GM18508 (cell line): Measurements from ENCODE around the gene KRTAP16-1.
"Not testable (repeated sequence)": the region's sequence is repeated elsewhere in the genome, so short reads cannot be mapped to it uniquely, and the experiment has no call there.

ENCODE experiments used
- ATAC-seq: cut with Tn5 transposase; IDR thresholded peaks from one replicate; pipeline ENCODE4 v1.9.1; 2021; ENCODE audit warnings: moderate number of reproducible peaks; ENCODE audit not compliant: insufficient read depth, unreplicated experiment

The KRTAP16-1 gene

DNA sequence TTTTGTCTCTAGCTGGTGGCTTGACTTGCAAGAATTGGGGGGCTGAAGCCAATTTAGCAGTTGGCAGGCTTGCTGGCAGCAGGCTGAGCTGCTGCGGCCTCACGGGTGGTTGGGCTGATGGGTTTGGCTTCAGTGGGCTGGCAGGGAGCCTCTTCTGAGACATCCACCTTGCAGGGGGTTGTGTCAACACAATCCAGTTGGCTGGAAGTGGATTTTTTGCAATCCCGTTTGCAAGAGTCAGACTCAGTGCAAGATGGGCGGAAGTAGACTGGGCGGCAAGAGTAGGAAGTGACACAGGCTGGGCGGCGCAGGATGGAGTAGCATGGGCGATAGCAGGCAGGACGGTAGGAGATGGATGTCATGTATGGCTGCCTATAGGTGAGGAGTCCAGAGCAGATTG lies 1.5 kb downstream of the KRTAP16-1 start:
- no peak for ATAC-seq

DNA sequence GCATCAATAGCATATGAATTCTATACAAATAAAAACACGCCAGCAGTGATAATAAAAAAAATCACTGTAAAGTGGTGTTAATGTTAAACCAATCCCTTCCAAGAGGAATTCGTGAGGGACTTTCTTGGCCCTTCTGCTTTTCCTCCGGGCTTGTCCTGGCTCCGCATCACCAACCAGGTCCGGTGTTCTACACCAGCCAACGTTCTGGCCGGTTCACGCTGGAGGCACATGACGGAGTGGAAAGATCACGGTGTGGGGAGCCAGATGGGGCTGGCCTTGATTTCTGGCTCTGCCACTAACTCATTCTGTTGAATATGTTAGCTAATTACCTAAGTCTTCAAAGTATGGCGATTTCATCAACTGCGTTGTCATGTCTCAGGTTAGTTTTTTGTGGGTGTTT lies 5.0 kb downstream of the KRTAP16-1 start:
- no peak for ATAC-seq

GRCh38 chr17:41302981-41303380 lies 6.1 kb downstream of the KRTAP16-1 start:
- no peak for ATAC-seq

DNA sequence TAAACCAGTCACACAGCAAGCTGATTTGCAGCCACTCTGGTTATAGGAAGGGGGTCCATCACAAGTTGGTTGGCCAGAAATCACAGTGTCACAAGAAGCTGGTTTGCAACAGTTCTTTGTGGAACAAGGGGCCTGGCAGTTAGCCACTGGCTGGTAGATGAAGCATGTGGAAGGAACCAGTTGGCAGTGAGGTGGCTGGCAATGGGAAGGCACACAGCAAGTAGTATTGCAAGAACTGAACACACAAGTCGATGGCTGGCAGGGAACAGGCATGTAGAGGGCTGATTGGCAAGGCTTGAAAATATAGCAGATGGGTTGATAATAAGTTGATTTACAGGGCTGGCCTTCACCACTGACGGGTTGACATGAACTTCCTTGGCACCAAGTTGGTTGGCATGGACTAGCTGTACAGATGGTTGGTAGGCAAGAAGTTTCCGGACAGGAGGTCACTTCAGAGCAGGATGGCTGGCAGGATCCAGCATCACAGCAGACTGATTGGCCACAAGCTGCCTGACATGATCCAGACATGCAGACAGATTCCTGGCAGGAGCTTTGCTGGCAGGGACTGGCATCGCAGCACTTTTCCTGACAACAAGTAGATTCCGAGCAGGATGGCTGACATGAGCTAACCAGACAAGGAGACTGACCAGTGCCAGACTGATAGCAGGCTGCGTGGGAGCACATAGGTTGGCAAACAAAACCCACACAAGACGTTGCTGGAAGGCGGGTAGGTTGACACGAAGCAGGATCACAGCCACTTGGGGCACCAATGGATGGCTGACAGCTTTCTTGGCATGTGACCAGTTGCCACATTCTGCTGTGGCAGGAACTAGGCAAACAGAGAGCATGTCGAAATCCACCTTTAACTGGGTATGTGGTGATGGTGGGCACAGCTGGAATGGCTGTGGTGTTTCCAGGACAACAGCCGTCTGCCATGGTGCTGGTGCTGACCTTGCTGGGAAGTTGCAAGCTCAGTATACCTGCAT lies 6.9 kb downstream of the KRTAP16-1 start, which contains the start of gene KRTAP29-1:
TSS of gene KRTAP29-1 (minus strand) at position 936 of the 986 bp plus-strand sequence. CDS start at position 936, 0 bp downstream.
- no peak for ATAC-seq

DNA sequence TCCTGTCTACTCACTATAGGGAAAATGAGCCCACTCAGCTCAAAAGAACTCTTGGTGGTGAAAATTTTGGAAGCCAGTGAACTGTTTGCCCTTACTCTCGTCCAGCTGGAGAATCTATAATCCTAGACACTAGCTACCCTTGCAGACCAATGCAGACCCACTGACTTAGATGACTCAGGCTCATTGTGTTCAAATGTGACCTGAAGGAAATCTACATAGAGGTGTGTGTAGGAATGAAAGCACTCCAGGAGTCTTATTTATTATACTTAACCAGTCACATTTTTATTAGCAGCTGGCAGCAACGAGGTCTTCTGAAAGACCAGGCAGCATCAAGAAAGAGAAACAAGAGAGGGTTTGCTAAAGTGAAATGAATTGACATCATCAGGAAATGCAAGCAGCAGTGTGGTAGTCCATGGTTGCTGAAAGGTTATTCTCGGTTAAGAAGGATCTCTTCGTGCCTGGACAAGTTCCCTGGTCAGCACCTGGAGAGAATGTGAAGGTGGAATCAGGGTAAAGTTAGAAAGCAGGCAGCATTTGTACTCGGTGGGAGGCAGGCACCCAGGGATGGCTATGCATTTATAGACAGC lies 7.8 kb downstream of the KRTAP16-1 start:
- ATAC-seq = no peak

GRCh38 chr17:41298458-41299135 lies 10.5 kb downstream of the KRTAP16-1 start:
- ATAC-seq = no peak

GRCh38 chr17:41296846-41297245 lies 12.3 kb downstream of the KRTAP16-1 start:
- ATAC-seq = no peak

GRCh38 chr17:41294016-41294415 lies 15.1 kb downstream of the KRTAP16-1 start:
- no peak for ATAC-seq

GRCh38 chr17:41287050-41287449 lies 22.1 kb downstream of the KRTAP16-1 start:
- no peak for ATAC-seq

- no peak for ATAC-seq
Observed at GRCh38 chr17:41284546-41284945, 24.6 kb downstream of the KRTAP16-1 start.

DNA sequence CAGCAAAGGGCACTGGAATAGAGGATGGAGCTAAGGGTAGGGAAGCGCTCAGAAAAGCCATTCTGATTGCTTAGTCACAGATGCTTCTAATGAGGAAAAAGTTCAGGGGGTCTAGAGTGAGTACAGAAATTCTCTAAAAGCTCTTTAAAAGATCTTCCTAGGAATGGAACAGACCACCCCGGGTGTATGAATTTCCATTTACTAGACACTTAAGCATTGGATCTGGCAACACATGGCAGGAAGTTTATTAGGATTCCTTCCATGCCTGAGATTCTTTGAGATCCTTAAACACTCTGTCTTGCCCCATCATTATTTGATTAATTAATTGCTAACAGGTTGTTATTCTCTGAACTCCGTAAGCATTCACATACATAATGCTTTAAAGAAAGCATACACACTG lies 25.1 kb downstream of the KRTAP16-1 start:
- ATAC-seq = no peak

DNA sequence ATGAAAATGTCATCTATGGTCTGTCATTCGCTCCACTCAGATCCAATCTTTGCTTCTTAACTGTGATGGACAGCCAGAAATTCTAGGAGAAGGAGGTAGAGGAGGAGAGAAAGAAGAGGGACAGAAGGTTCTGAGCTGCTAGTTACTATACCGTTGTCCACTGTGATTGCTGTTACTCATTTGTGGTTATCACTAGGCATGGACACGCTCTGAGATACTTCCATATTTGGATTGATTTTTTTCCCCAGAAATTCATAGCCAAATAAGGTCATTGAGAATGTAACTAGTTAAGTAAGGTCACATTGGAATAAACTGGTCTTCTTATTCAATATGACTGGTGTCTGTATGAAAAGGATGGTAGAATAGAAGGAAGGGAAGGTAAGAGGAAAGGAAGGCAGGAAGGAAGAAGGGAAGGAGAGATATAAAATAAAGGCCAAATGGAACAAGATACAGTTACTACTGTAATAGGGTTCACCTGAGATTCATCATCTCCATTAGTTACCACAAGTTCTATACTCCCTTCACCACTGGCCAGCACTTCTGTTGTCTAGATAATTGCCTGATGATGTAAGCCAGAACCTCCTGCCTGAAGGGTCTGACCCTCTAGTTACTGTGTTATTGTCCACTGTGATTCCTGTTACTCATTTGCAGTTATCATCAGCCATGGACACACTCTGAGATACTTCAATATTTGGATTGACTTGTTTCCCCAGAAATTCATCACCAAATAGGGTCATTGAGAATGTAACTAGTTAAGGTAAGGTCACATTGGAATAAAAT lies 30.7 kb downstream of the KRTAP16-1 start:
- no peak for ATAC-seq

DNA sequence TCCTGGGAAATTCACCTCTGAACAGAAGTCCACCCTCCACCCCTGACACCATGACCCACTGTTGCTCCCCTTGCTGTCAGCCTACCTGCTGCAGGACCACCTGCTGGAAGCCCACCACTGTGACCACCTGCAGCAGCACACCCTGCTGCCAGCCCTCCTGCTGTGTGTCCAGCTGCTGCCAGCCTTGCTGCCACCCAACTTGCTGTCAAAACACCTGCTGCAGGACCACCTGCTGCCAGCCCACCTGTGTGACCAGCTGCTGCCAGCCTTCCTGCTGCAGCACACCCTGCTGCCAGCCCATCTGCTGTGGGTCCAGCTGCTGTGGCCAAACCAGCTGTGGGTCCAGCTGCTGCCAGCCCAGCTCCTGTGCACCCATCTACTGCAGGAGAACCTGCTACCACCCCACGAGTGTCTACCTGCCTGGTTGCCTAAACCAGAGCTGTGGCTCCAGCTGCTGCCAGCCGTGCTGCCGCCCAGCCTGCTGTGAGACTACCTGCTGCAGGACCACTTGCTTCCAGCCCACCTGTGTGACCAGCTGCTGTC lies 33.4 kb downstream of the KRTAP16-1 start, which contains the start of gene KRTAP9-7:
TSS of gene KRTAP9-7 (plus strand) at position 51 of the 543 bp plus-strand sequence. CDS start at position 51, 0 bp downstream.
- not testable (repeated sequence) for ATAC-seq

- no peak for ATAC-seq
Observed at GRCh38 chr17:41271858-41272257, 37.3 kb downstream of the KRTAP16-1 start.

DNA sequence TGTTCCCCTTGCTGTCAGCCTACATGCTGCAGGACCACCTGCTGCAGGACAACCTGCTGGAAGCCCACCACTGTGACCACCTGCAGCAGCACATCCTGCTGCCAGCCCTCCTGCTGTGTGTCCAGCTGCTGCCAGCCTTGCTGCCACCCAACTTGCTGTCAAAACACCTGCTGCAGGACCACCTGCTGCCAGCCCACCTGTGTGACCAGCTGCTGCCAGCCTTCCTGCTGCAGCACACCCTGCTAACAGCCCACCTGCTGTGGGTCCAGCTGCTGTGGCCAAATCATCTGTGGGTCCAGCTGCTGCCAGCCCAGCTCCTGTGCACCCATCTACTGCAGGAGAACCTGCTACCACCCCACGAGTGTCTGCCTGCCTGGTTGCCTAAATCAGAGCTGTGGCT lies 37.8 kb downstream of the KRTAP16-1 start:
- not testable (repeated sequence) for ATAC-seq

DNA sequence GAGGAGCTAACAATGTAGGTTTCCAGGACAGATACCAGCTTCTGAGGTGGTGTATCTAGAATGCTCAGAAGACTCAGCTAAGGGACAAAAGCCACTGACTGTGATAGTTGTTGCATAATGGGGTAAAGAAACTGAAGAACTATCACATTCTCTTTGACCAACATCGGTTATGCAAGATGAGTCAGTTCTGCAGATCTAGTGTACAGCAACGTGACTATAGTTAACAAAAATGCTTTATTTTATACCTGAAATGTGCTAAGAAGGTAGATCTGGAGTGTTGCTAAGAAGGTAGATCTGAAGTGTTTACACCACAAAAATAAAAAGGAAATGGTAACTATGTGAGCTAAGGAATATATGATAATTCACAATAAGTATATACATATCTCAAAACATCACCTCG lies 41.4 kb downstream of the KRTAP16-1 start:
- no peak for ATAC-seq

GRCh38 chr17:41265078-41265477 lies 44.0 kb downstream of the KRTAP16-1 start, which contains the start of gene KRTAP9-6:
Gene KRTAP9-6 (plus strand): TSS chr17:41265378. CDS start chr17:41265378, 0 bp downstream.
- ATAC-seq = no peak

- ATAC-seq = no peak
Observed at GRCh38 chr17:41264599-41264998, 44.5 kb downstream of the KRTAP16-1 start.

DNA sequence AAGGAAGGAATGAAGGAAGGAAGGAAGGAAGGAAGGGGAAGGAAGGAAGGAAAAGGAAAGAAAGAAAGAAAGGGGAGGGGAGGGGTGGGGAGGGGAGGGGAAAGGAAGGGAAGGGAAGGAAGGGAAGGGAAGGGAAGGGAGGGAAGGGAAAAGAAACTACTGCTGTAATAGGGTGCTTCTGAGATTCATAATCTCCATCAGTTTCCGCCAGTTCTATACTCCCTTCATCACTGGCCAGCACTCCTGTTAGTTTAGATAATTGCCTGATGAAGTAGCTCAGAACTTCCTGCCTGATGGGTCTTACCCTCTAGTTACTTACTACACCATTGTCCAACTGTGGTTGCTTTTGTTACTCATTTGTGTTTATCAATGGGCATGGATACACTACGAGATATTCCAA lies 45.9 kb downstream of the KRTAP16-1 start:
- no peak for ATAC-seq

DNA sequence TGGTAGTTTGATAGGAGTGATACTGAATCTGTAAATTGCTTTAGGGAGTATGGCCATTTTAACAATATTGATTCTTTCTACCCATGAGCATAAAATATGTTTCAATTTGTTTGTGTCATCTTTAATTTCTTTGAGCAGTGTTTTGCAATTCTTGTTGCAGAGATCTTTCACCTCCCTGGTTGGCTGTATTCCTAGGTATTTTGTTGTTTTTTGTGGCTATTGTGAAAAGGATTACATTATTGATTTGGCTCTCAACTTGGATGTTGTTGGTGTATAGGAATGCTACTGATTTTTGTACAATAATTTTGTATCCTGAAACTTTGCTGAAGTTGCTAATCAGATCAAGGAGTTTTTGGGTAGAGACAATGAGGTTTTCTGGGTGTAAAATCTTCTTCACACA lies 50.7 kb downstream of the KRTAP16-1 start:
- no peak for ATAC-seq
